ENCODE results near the gene ANO6.

Gene ANO6

GRCh38 chr12:45433441-45433868, 217.6 kb downstream of the ANO6 start:
- no peak overlapping the region for H3K27ac ChIP-seq
- no peak for TF ChIP-seq ZFX (IDR thresholded peaks at IDR 0.05; ENCODE audit: borderline replicate concordance)
- no peak for TF ChIP-seq CTCF (IDR thresholded peaks at IDR 0.05)

GRCh38 chr12:45434094-45434493, 218.2 kb downstream of the ANO6 start:
- H3K27ac ChIP-seq: no peak overlapping the region
- TF ChIP-seq ZFX (IDR thresholded peaks at IDR 0.05; ENCODE audit: borderline replicate concordance): no peak
- no peak for TF ChIP-seq CTCF (IDR thresholded peaks at IDR 0.05)

- no peak overlapping the region for H3K27ac ChIP-seq
- TF ChIP-seq CTCF (IDR thresholded peaks at IDR 0.05) (no peak), ZFX (IDR thresholded peaks at IDR 0.05; ENCODE audit: borderline replicate concordance) (no peak)
These were observed 220.2 kb downstream of the ANO6 start for GRCh38 chr12:45435945-45436710.

GRCh38 chr12:45439039-45439438, 223.1 kb downstream of the ANO6 start:
- no peak overlapping the region for H3K27ac ChIP-seq
- TF ChIP-seq CTCF (IDR thresholded peaks at IDR 0.05) (no peak), ZFX (IDR thresholded peaks at IDR 0.05; ENCODE audit: borderline replicate concordance) (no peak)

GRCh38 chr12:45446013-45446412, 230.1 kb downstream of the ANO6 start:
- no peak for TF ChIP-seq CTCF (IDR thresholded peaks at IDR 0.05)
- TF ChIP-seq ZFX (IDR thresholded peaks at IDR 0.05; ENCODE audit: borderline replicate concordance): no peak
- no peak overlapping the region for H3K27ac ChIP-seq

- no peak overlapping the region for H3K27ac ChIP-seq
- no peak for TF ChIP-seq ZFX (IDR thresholded peaks at IDR 0.05; ENCODE audit: borderline replicate concordance)
- no peak for TF ChIP-seq CTCF (IDR thresholded peaks at IDR 0.05)
These were observed 242.3 kb downstream of the ANO6 start for GRCh38 chr12:45458238-45458637.
